ENCODE measurements around the gene MAPRE2. TPM values are rescaled to one million over a fixed set of nuclear protein-coding genes. Genes with fewer than 3 reads are reported as not detected.
"Not testable (repeated sequence)": the region's sequence is repeated elsewhere in the genome, so short reads cannot be mapped to it uniquely, and the experiment has no call there.

Gene MAPRE2
- total and polyA plus RNA-seq, 10 donors, result 18.8 to 62.9 (median 45.1) TPM

- H3K4me3 ChIP-seq, result no peak overlapping the region
- H3K27ac ChIP-seq, result no peak overlapping the region
- 80 to 84% (median 81%) methylated on average over 4 of the region's 4 CpGs for WGBS, 5 donors
- no peaks in the 10 kb centered on the region for H3K27me3 ChIP-seq (replicated peaks in 1 of 7)
- peaks cover 3 to 57% (median 10%) of the 10 kb centered on the region in 6 donors for H3K4me1 ChIP-seq
- intact Hi-C loops (cut with DNase I; ENCODE audit: low total_unique reads), result no loop called here
- H3K9me3 ChIP-seq, result peaks cover 0 to 3% (median 0%) of the 10 kb centered on the region in 8 donors
- peaks cover 0 to 40% (median 2%) of the 10 kb centered on the region in 6 donors for H3K36me3 ChIP-seq
- no peak for DNase-seq
- TF ChIP-seq POLR2AphosphoS5 (IDR thresholded peaks at IDR 0.05) (no peak), POLR2A (IDR thresholded peaks at IDR 0.05) (no peak)
- TF ChIP-seq, protein P1, sequence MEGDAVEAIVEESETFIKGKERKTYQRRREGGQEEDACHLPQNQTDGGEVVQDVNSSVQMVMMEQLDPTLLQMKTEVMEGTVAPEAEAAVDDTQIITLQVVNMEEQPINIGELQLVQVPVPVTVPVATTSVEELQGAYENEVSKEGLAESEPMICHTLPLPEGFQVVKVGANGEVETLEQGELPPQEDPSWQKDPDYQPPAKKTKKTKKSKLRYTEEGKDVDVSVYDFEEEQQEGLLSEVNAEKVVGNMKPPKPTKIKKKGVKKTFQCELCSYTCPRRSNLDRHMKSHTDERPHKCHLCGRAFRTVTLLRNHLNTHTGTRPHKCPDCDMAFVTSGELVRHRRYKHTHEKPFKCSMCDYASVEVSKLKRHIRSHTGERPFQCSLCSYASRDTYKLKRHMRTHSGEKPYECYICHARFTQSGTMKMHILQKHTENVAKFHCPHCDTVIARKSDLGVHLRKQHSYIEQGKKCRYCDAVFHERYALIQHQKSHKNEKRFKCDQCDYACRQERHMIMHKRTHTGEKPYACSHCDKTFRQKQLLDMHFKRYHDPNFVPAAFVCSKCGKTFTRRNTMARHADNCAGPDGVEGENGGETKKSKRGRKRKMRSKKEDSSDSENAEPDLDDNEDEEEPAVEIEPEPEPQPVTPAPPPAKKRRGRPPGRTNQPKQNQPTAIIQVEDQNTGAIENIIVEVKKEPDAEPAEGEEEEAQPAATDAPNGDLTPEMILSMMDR (IDR thresholded peaks at IDR 0.05 in 8 of 11, conservative IDR thresholded peaks at IDR 0.05 in 3 of 11), result no peak
Measured at GRCh38 chr18:35106013-35106844, 65.0 kb downstream of the MAPRE2 start.

GRCh38 chr18:35106845-35107148, 65.6 kb downstream of the MAPRE2 start:
- H3K27me3 ChIP-seq (replicated peaks in 1 of 7), result no peaks in the 10 kb centered on the region
- DNase-seq, result no peak
- H3K4me3 ChIP-seq, result no peak overlapping the region
- H3K9me3 ChIP-seq, result peaks cover 0 to 8% (median 0%) of the 10 kb centered on the region in 8 donors
- no peak overlapping the region for H3K27ac ChIP-seq
- peaks cover 3 to 60% (median 10%) of the 10 kb centered on the region in 6 donors for H3K4me1 ChIP-seq
- TF ChIP-seq POLR2AphosphoS5 (IDR thresholded peaks at IDR 0.05), result no peak
- TF ChIP-seq, protein P1 (IDR thresholded peaks at IDR 0.05 in 8 of 11, conservative IDR thresholded peaks at IDR 0.05 in 3 of 11), result no peak
- TF ChIP-seq POLR2A (IDR thresholded peaks at IDR 0.05), result no peak
- peaks cover 0 to 34% (median 1%) of the 10 kb centered on the region in 6 donors for H3K36me3 ChIP-seq
- intact Hi-C loops (cut with DNase I; ENCODE audit: low total_unique reads), result no loop called here
- 48 to 61% (median 56%) methylated on average over 2 of the region's 2 CpGs for WGBS, 5 donors

DNA sequence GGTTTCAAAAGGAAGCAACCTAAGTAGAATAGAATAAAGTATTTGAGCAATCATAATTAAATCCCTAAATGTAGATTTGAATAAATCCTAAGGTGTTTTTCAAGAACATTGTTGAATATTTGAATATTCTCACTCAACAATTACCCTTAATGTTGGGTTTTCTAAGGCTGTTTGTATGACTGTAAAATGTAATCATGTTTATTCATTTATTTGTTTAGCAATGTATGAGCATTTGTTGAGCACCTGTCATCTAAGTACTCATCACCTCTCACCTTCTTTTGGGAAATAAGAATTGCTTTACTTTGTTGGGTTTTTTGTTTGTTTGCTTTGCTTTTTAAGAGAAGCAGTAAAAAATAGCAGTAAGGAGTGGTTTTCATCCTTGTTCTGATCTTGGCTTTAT, 66.0 kb downstream of the MAPRE2 start:
- Histone ChIP-seq H3K27ac (no peak overlapping the region), H3K4me3 (no peak overlapping the region), H3K9me3 (peaks cover 0 to 8% (median 0%) of the 10 kb centered on the region in 8 donors), H3K36me3 (peaks cover 0 to 30% (median 0%) of the 10 kb centered on the region in 6 donors), H3K27me3 (replicated peaks in 1 of 7) (no peaks in the 10 kb centered on the region), H3K4me1 (peaks cover 3 to 62% (median 10%) of the 10 kb centered on the region in 6 donors)
- intact Hi-C loops (cut with DNase I; ENCODE audit: low total_unique reads), result no loop called here
- TF ChIP-seq POLR2AphosphoS5 (IDR thresholded peaks at IDR 0.05) (no peak), POLR2A (IDR thresholded peaks at IDR 0.05) (no peak)
- TF ChIP-seq, protein P1 (IDR thresholded peaks at IDR 0.05 in 8 of 11, conservative IDR thresholded peaks at IDR 0.05 in 3 of 11), result no peak
- no peak for DNase-seq

GRCh38 chr18:35108088-35108487, 66.9 kb downstream of the MAPRE2 start:
- peaks cover 0 to 11% (median 0%) of the 10 kb centered on the region in 8 donors for H3K9me3 ChIP-seq
- H3K27me3 ChIP-seq (replicated peaks in 1 of 7); DNase-seq; H3K4me3 ChIP-seq; intact Hi-C loops (cut with DNase I; ENCODE audit: low total_unique reads); H3K27ac ChIP-seq: not testable (repeated sequence)
- peaks cover 0 to 21% (median 0%) of the 10 kb centered on the region in 6 donors for H3K36me3 ChIP-seq
- H3K4me1 ChIP-seq, result peaks cover 3 to 65% (median 10%) of the 10 kb centered on the region in 6 donors
- WGBS, 5 donors, result 85 to 100% (median 92%) methylated on average over 1 of the region's 1 CpG
